ENCODE results near the gene VPS18. TPM values are rescaled to one million over a fixed set of nuclear protein-coding genes. Genes with fewer than 3 reads are reported as not detected.

VPS18 gene
- total RNA-seq, 1 experiment from 2014 or later, result 9.6 TPM

GRCh38 chr15:40906091-40906990 is 12.1 kb downstream of the VPS18 start:
- Histone ChIP-seq H3K4me1 (replicated peaks; ENCODE audit: insufficient read depth) (peaks cover 18% of the 10 kb centered on the region), H3K27me3 (ENCODE audit: insufficient read depth, low read depth) (no peaks in the 10 kb centered on the region), H3F3A (ENCODE audit: insufficient read depth, low read depth) (peaks cover 29% of the 10 kb centered on the region; the same call in 1 of the 2 replicates), H3K4me3 (peak overlapping the region; percentile 46; the same call in 1 of the 2 replicates), H3K9me2 (ENCODE audit: insufficient read depth) (no peaks in the 10 kb centered on the region), H3K9me3 (ENCODE audit: insufficient read depth, low read depth) (no peaks in the 10 kb centered on the region), H4K20me1 (ENCODE audit: insufficient read depth) (no peaks in the 10 kb centered on the region; the same call in 1 of the 2 replicates), H3K27ac (peak overlapping the region; percentile 83), H2AFZ (no peak overlapping the region), H3K79me2 (ENCODE audit: low read depth) (no peaks in the 10 kb centered on the region), H3K36me3 (ENCODE audit: low read depth) (no peaks in the 10 kb centered on the region), H3K4me2 (peak overlapping the region; percentile 79)
- TF ChIP-seq CTCF (conservative IDR thresholded peaks at IDR 0.05) (peak; percentile 73), EZH2 (IDR thresholded peaks at IDR 0.05; ENCODE audit: low read depth) (no peak)
- ChIA-PET CTCF (interaction anchor here (0.6 to 1.8 kb wide), 12 partner anchors 12 to 1656 kb away, joined by 3 to 30 read pairs (median 5); partner anchors contain the start of genes CHP1, NUSAP1, OIP5 and VPS18), POLR2A (ENCODE audit: unreplicated experiment) (interaction anchor here (0.5 to 0.7 kb wide), 5 partner anchors 11 to 303 kb away, joined by 3 to 15 read pairs (median 5); no protein-coding TSS in a partner anchor)
- intact Hi-C loops (cut with micrococcal nuclease; ENCODE audit: unreplicated experiment), result loop anchor here (1.0 to 10.0 kb wide), 3 partner anchors 116 to 1228 kb away; partner anchors contain the start of gene INO80
- BruUV-seq (replicated peaks), result no TSS peak
- DNase-seq, result peak; percentile 86 to 98

- TSS peak; percentile 10 for BruUV-seq (replicated peaks)
- Histone ChIP-seq H3K9me3 (ENCODE audit: insufficient read depth, low read depth) (no peaks in the 10 kb centered on the region), H3K27me3 (ENCODE audit: insufficient read depth, low read depth) (no peaks in the 10 kb centered on the region), H3K79me2 (ENCODE audit: low read depth) (no peaks in the 10 kb centered on the region), H3K4me1 (replicated peaks; ENCODE audit: insufficient read depth) (peaks cover 18% of the 10 kb centered on the region), H3K4me2 (peak overlapping the region; percentile 79), H2AFZ (no peak overlapping the region), H4K20me1 (ENCODE audit: insufficient read depth) (no peaks in the 10 kb centered on the region; the same call in 1 of the 2 replicates), H3F3A (ENCODE audit: insufficient read depth, low read depth) (peaks cover 29% of the 10 kb centered on the region; the same call in 1 of the 2 replicates), H3K36me3 (ENCODE audit: low read depth) (no peaks in the 10 kb centered on the region), H3K9me2 (ENCODE audit: insufficient read depth) (no peaks in the 10 kb centered on the region), H3K27ac (peak overlapping the region; percentile 83), H3K4me3 (peak overlapping the region; percentile 46; the same call in 1 of the 2 replicates)
- ChIA-PET POLR2A (ENCODE audit: unreplicated experiment) (no interaction called here), CTCF (interaction anchor here (0.6 to 1.8 kb wide), 7 partner anchors 21 to 558 kb away, joined by 3 to 12 read pairs (median 3); partner anchors contain the start of genes CHP1, NUSAP1 and OIP5)
- intact Hi-C loops (cut with micrococcal nuclease; ENCODE audit: unreplicated experiment), result loop anchor here (1.0 to 10.0 kb wide), 3 partner anchors 115 to 1228 kb away; partner anchors contain the start of gene INO80
- TF ChIP-seq EZH2 (IDR thresholded peaks at IDR 0.05; ENCODE audit: low read depth) (no peak), CTCF (conservative IDR thresholded peaks at IDR 0.05) (no peak)
- DNase-seq, result no peak
These were observed 12.9 kb downstream of the VPS18 start for GRCh38 chr15:40906991-40907802.

GRCh38 chr15:40908095-40908494 is 13.8 kb downstream of the VPS18 start:
- intact Hi-C loops (cut with micrococcal nuclease; ENCODE audit: unreplicated experiment), result loop anchor here (10.0 kb wide), 1 partner anchor 1227 kb away; no protein-coding TSS in a partner anchor
- H2AFZ ChIP-seq, result no peak overlapping the region
- H3K27me3 ChIP-seq (ENCODE audit: insufficient read depth, low read depth), result no peaks in the 10 kb centered on the region
- no peaks in the 10 kb centered on the region for H3K9me3 ChIP-seq (ENCODE audit: insufficient read depth, low read depth)
- H3F3A ChIP-seq (ENCODE audit: insufficient read depth, low read depth), result peaks cover 29% of the 10 kb centered on the region; the same call in 1 of the 2 replicates
- no peak for DNase-seq
- H3K4me1 ChIP-seq (replicated peaks; ENCODE audit: insufficient read depth), result peaks cover 18% of the 10 kb centered on the region
- BruUV-seq (replicated peaks), result no TSS peak
- H3K9me2 ChIP-seq (ENCODE audit: insufficient read depth), result no peaks in the 10 kb centered on the region
- H3K36me3 ChIP-seq (ENCODE audit: low read depth), result no peaks in the 10 kb centered on the region
- no peak for TF ChIP-seq CTCF (conservative IDR thresholded peaks at IDR 0.05)
- TF ChIP-seq EZH2 (IDR thresholded peaks at IDR 0.05; ENCODE audit: low read depth), result no peak
- no peaks in the 10 kb centered on the region for H3K79me2 ChIP-seq (ENCODE audit: low read depth)
- H3K27ac ChIP-seq, result no peak overlapping the region
- ChIA-PET CTCF (interaction anchor here (0.8 kb wide), 1 partner anchor 424 kb away, joined by 3 read pairs; the partner anchor contains the start of genes NUSAP1 and OIP5), POLR2A (ENCODE audit: unreplicated experiment) (no interaction called here)
- H3K4me2 ChIP-seq, result peak overlapping the region; percentile 79; the same call in 1 of the 2 replicates
- H3K4me3 ChIP-seq, result no peak overlapping the region
- no peaks in the 10 kb centered on the region; the same call in 1 of the 2 replicates for H4K20me1 ChIP-seq (ENCODE audit: insufficient read depth)

Measured in PC-9 (cell line).